ENCODE results near the gene FAM193B. TPM values are rescaled to one million over a fixed set of nuclear protein-coding genes. Genes with fewer than 3 reads are reported as not detected.

The FAM193B gene
- total RNA-seq, 1 donor = 32.6 TPM

GRCh38 chr5:177553671-177554429 lies 513 bp downstream of the FAM193B start:
- DNase-seq (ENCODE audit: insufficient read length, low spot score, missing footprints) = peak; percentile 95
- Histone ChIP-seq H4K20me1 (ENCODE audit: insufficient read depth, low read length) (peaks cover 37% of the 10 kb centered on the region), H3K36me3 (ENCODE audit: insufficient read depth, low read length) (peaks cover 6% of the 10 kb centered on the region), H3K27me3 (ENCODE audit: insufficient read depth, low read length) (peaks cover 2% of the 10 kb centered on the region), H3K4me3 (ENCODE audit: insufficient read depth, low read length) (peak overlapping the region; percentile 84), H3K79me2 (ENCODE audit: insufficient read depth, low read length) (peaks cover 56% of the 10 kb centered on the region), H3K4me1 (ENCODE audit: insufficient read depth, low read length) (peaks cover 20% of the 10 kb centered on the region), H3K9me3 (ENCODE audit: low read depth, low read length) (no peaks in the 10 kb centered on the region), H2AFZ (ENCODE audit: low read length) (no peak overlapping the region), H3K4me2 (ENCODE audit: insufficient read depth, low read length) (peak overlapping the region; percentile 80), H3K27ac (ENCODE audit: low read depth, low read length) (peak overlapping the region; percentile 53)
- no peak for TF ChIP-seq CTCF (IDR thresholded peaks at IDR 0.05; ENCODE audit: extremely low read depth, low read depth, low read length)

DNA sequence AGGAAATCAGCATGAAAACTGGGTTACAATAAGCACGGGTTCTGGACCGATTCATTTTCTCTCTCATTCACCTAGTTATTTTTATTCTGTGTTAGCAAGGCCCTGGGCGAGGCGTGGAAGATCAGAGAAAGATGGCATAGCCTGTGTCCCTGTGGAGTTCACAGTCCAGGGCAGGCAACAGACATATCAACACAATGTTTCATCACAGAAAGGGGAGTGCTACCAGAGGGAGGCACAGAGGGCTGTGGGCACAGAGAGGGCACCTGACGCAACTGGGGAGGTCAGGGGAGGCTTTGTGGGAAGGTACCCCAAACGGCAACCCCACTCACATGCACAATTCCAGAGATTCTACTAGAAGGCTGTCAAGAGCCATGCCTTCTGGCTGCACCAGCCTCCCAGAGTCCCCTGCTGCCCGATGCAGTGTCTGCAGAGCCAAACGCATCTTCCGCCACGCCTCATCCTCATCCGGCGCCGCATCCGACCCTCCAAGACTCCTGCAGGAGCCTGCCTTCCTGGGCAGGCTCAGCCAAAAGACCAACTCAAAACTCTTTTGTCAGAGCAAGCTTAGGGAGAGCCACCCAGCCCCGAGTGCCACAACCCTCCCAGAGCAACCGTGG lies 1.4 kb downstream of the FAM193B start:
- no peak for TF ChIP-seq CTCF (IDR thresholded peaks at IDR 0.05; ENCODE audit: extremely low read depth, low read depth, low read length)
- DNase-seq (ENCODE audit: insufficient read length, low spot score, missing footprints) = peak; percentile 93

DNA sequence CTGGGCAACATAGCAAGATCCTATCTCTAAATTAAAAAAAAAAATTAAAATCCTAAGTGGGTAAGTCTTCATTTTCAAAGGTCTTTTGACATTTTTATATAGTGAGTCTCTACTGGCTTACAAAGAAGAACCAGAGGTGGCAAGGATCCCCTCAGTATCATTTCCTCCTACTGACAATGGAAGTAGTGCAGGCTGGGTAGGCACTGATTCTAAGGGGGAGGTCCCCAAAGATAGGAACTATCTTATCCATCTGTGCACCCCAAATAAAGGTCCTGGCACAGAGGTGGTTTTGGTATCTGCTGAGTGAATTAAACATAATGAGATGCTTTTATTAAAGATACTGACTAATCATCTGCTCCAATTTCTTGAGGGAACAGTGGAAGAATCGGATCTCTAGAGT lies 4.2 kb downstream of the FAM193B start:
- no peak for TF ChIP-seq CTCF (IDR thresholded peaks at IDR 0.05; ENCODE audit: extremely low read depth, low read depth, low read length)
- peaks cover 57% of the 10 kb centered on the region for H4K20me1 ChIP-seq (ENCODE audit: insufficient read depth, low read length)
- H3K4me1 ChIP-seq (ENCODE audit: insufficient read depth, low read length) = peaks cover 39% of the 10 kb centered on the region

More for the DNA sequence above, 1.4 kb downstream of the FAM193B start:
- no peaks in the 10 kb centered on the region for H3K9me3 ChIP-seq (ENCODE audit: low read depth, low read length)
- peak overlapping the region; percentile 53 for H3K27ac ChIP-seq (ENCODE audit: low read depth, low read length)
- peaks cover 43% of the 10 kb centered on the region for H4K20me1 ChIP-seq (ENCODE audit: insufficient read depth, low read length)
- H3K36me3 ChIP-seq (ENCODE audit: insufficient read depth, low read length) = peaks cover 6% of the 10 kb centered on the region
- peaks cover 65% of the 10 kb centered on the region for H3K79me2 ChIP-seq (ENCODE audit: insufficient read depth, low read length)
- H3K27me3 ChIP-seq (ENCODE audit: insufficient read depth, low read length) = no peaks in the 10 kb centered on the region
- peak overlapping the region; percentile 80 for H3K4me2 ChIP-seq (ENCODE audit: insufficient read depth, low read length)
- H2AFZ ChIP-seq (ENCODE audit: low read length) = no peak overlapping the region
- peak overlapping the region; percentile 84 for H3K4me3 ChIP-seq (ENCODE audit: insufficient read depth, low read length)
- H3K4me1 ChIP-seq (ENCODE audit: insufficient read depth, low read length) = peaks cover 20% of the 10 kb centered on the region

GRCh38 chr5:177548495-177548894 lies 5.9 kb downstream of the FAM193B start:
- Histone ChIP-seq H3K36me3 (ENCODE audit: insufficient read depth, low read length) (peaks cover 6% of the 10 kb centered on the region), H3K4me1 (ENCODE audit: insufficient read depth, low read length) (peaks cover 51% of the 10 kb centered on the region), H3K27ac (ENCODE audit: low read depth, low read length) (no peak overlapping the region)

More for the DNA sequence above, 4.2 kb downstream of the FAM193B start:
- peaks cover 6% of the 10 kb centered on the region for H3K36me3 ChIP-seq (ENCODE audit: insufficient read depth, low read length)
- peak; percentile 18 for DNase-seq (ENCODE audit: insufficient read length, low spot score, missing footprints)
- peaks cover 70% of the 10 kb centered on the region for H3K79me2 ChIP-seq (ENCODE audit: insufficient read depth, low read length)
- no peak overlapping the region for H3K4me2 ChIP-seq (ENCODE audit: insufficient read depth, low read length)
- H3K9me3 ChIP-seq (ENCODE audit: low read depth, low read length) = no peaks in the 10 kb centered on the region
- no peak overlapping the region for H3K4me3 ChIP-seq (ENCODE audit: insufficient read depth, low read length)
- no peaks in the 10 kb centered on the region for H3K27me3 ChIP-seq (ENCODE audit: insufficient read depth, low read length)
- H3K27ac ChIP-seq (ENCODE audit: low read depth, low read length) = no peak overlapping the region
- H2AFZ ChIP-seq (ENCODE audit: low read length) = no peak overlapping the region

More at GRCh38 chr5:177548495-177548894, 5.9 kb downstream of the FAM193B start:
- no peaks in the 10 kb centered on the region for H3K9me3 ChIP-seq (ENCODE audit: low read depth, low read length)
- H3K79me2 ChIP-seq (ENCODE audit: insufficient read depth, low read length) = peaks cover 71% of the 10 kb centered on the region
- peaks cover 59% of the 10 kb centered on the region for H4K20me1 ChIP-seq (ENCODE audit: insufficient read depth, low read length)
- H3K27me3 ChIP-seq (ENCODE audit: insufficient read depth, low read length) = no peaks in the 10 kb centered on the region
- no peak overlapping the region for H3K4me3 ChIP-seq (ENCODE audit: insufficient read depth, low read length)
- DNase-seq (ENCODE audit: insufficient read length, low spot score, missing footprints) = peak; percentile 9
- no peak overlapping the region for H2AFZ ChIP-seq (ENCODE audit: low read length)
- no peak for TF ChIP-seq CTCF (IDR thresholded peaks at IDR 0.05; ENCODE audit: extremely low read depth, low read depth, low read length)
- no peak overlapping the region for H3K4me2 ChIP-seq (ENCODE audit: insufficient read depth, low read length)

Measured in osteoblast (primary cell).